Measurements from ENCODE around the gene IFNA5. TPM values are rescaled to one million over a fixed set of nuclear protein-coding genes. Genes with fewer than 3 reads are reported as not detected.

IFNA5 gene
- total RNA-seq, 4 donors from 2014 or later: not detected

- Histone ChIP-seq H3K4me1 (peaks cover 0 to 33% (median 0%) of the 10 kb centered on the region in 3 donors), H3K4me3 (no peak overlapping the region), H3K27me3 (no peaks in the 10 kb centered on the region), H3K27ac (no peak overlapping the region), H3K9me3 (no peaks in the 10 kb centered on the region), H3K36me3 (peaks cover 0 to 46% (median 0%) of the 10 kb centered on the region in 3 donors)
- WGBS, 2 donors: 78 to 95% methylated on average over 4 of the region's 4 CpGs
- intact Hi-C loops (cut with DNase I): loop anchor here (10.0 kb wide), 1 partner anchor 471 kb away; no protein-coding TSS in a partner anchor
- DNase-seq: no peak
- TF ChIP-seq CTCF (IDR thresholded peaks at IDR 0.05): no peak
- TF ChIP-seq POLR2A (IDR thresholded peaks at IDR 0.05): no peak
Measured at GRCh38 chr9:21324047-21324446, 18.9 kb upstream of the IFNA5 start.

GRCh38 chr9:21322911-21323461, 17.9 kb upstream of the IFNA5 start:
- no peak for DNase-seq
- no peaks in the 10 kb centered on the region for H3K27me3 ChIP-seq
- H3K9me3 ChIP-seq: no peaks in the 10 kb centered on the region
- H3K36me3 ChIP-seq: peaks cover 0 to 46% (median 0%) of the 10 kb centered on the region in 3 donors
- intact Hi-C loops (cut with DNase I): loop anchor here (10.0 kb wide), 1 partner anchor 472 kb away; no protein-coding TSS in a partner anchor
- H3K4me1 ChIP-seq: peaks cover 0 to 25% (median 0%) of the 10 kb centered on the region in 3 donors
- no peak overlapping the region for H3K4me3 ChIP-seq
- WGBS, 2 donors: 86 to 88% methylated on average over 5 of the region's 5 CpGs
- no peak for TF ChIP-seq POLR2A (IDR thresholded peaks at IDR 0.05)
- TF ChIP-seq CTCF (IDR thresholded peaks at IDR 0.05): no peak
- H3K27ac ChIP-seq: no peak overlapping the region

GRCh38 chr9:21320465-21320864, 15.4 kb upstream of the IFNA5 start:
- Histone ChIP-seq H3K27me3 (no peaks in the 10 kb centered on the region), H3K9me3 (no peaks in the 10 kb centered on the region), H3K36me3 (peaks cover 0 to 43% (median 0%) of the 10 kb centered on the region in 3 donors), H3K27ac (no peak overlapping the region), H3K4me3 (no peak overlapping the region), H3K4me1 (peaks cover 0 to 37% (median 0%) of the 10 kb centered on the region in 3 donors)
- no peak for TF ChIP-seq POLR2A (IDR thresholded peaks at IDR 0.05)
- no peak for TF ChIP-seq CTCF (IDR thresholded peaks at IDR 0.05)
- intact Hi-C loops (cut with DNase I): loop anchor here (10.0 kb wide), 1 partner anchor 474 kb away; no protein-coding TSS in a partner anchor
- no peak for DNase-seq
- WGBS, 2 donors: 47 to 62% methylated on average over 2 of the region's 2 CpGs

GRCh38 chr9:21317956-21318923, 13.1 kb upstream of the IFNA5 start:
- intact Hi-C loops (cut with DNase I): no loop called here
- H3K4me3 ChIP-seq: no peak overlapping the region
- TF ChIP-seq POLR2A (IDR thresholded peaks at IDR 0.05) (no peak), CTCF (IDR thresholded peaks at IDR 0.05) (peak; percentile 39 to 66 (median 58))
- WGBS, 2 donors: 10% methylated on average over 7 of the region's 7 CpGs
- peaks cover 0 to 37% (median 0%) of the 10 kb centered on the region in 3 donors for H3K4me1 ChIP-seq
- H3K27ac ChIP-seq: no peak overlapping the region
- H3K36me3 ChIP-seq: peaks cover 0 to 22% (median 0%) of the 10 kb centered on the region in 3 donors
- no peaks in the 10 kb centered on the region for H3K9me3 ChIP-seq
- no peaks in the 10 kb centered on the region for H3K27me3 ChIP-seq
- DNase-seq: no peak

- Histone ChIP-seq H3K9me3 (no peaks in the 10 kb centered on the region), H3K4me3 (no peak overlapping the region), H3K27me3 (no peaks in the 10 kb centered on the region), H3K27ac (peak overlapping the region in 1 of 4 donors; percentile 13), H3K4me1 (peaks cover 0 to 37% (median 0%) of the 10 kb centered on the region in 3 donors), H3K36me3 (peaks cover 0 to 8% (median 0%) of the 10 kb centered on the region in 3 donors)
- DNase-seq: no peak
- TF ChIP-seq CTCF (IDR thresholded peaks at IDR 0.05) (peak in 1 of 6 experiments; percentile 7), POLR2A (IDR thresholded peaks at IDR 0.05) (no peak)
- WGBS, 2 donors: 7 to 15% methylated on average over 3 of the region's 3 CpGs
- intact Hi-C loops (cut with DNase I): no loop called here
Measured at GRCh38 chr9:21316860-21317259, 11.7 kb upstream of the IFNA5 start.

Data from esophagus squamous epithelium (tissue), 5 donors.